Measurements from ENCODE around the gene VPS26C.

- peak; percentile 21; the same call in 1 of the 2 replicates for TF ChIP-seq MEIS2 (CRISPR knock-in tag; IDR thresholded peaks at IDR 0.05)
- no peak for TF ChIP-seq SRSF9 (IDR thresholded peaks at IDR 0.05; ENCODE audit: borderline replicate concordance, insufficient read depth, low read depth, low read length, poor library complexity, severe bottlenecking)
- no peak for TF ChIP-seq NFE2L1 (CRISPR knock-in tag; IDR thresholded peaks at IDR 0.05; ENCODE audit: borderline replicate concordance)
- TF ChIP-seq JUN (CRISPR knock-in tag; IDR thresholded peaks at IDR 0.05): peak; percentile 57; the same call in 1 of the 2 replicates
- TF ChIP-seq ZNF276 (CRISPR knock-in tag; IDR thresholded peaks at IDR 0.05; ENCODE audit: low read depth): no peak
Measured at GRCh38 chr21:37267269-37268185, at the start of gene VPS26C.

Data from HepG2 (cell line).